Brain microvascular endothelial cell (primary cell): ENCODE data around the gene POU6F2.

Source experiments
- DNase-seq: peaks from one replicate; pipeline ENCODE4 v3.0.0-alpha.2; 2020
- H3K27ac ChIP-seq: fragments of 250-450 bp; sonication (Bioruptor Pico); 2 replicates; pipeline ENCODE4 v1.5.1; 2020; ENCODE audit warnings: mild to moderate bottlenecking, moderate library complexity
- H3K27me3 ChIP-seq: fragments of 250-450 bp; sonication (Bioruptor Pico); replicated peaks from 2 replicates; pipeline ENCODE4 v1.5.1; 2020; ENCODE audit warnings: mild to moderate bottlenecking
- H3K36me3 ChIP-seq: fragments of 250-450 bp; sonication (Bioruptor Pico); replicated peaks from 2 replicates; pipeline ENCODE4 v1.5.1; 2020; ENCODE audit warnings: mild to moderate bottlenecking
- H3K4me3 ChIP-seq: 2 replicates; pipeline ENCODE4 v1.5.1; 2011; ENCODE audit warnings: low read depth, mild to moderate bottlenecking, control low read depth, low read length, moderate library complexity
- CTCF ChIP-seq: IDR thresholded peaks from 2 replicates; pipeline ENCODE4 v1.5.1; 2011; ENCODE audit warnings: low read depth, mild to moderate bottlenecking, moderate library complexity, low read length, control low read depth, inconsistent platforms; ENCODE audit errors: missing control alignments
- in situ Hi-C: cut with HindIII; loops from 2 replicates; pipeline ENCODE4 v1.10.0; 2017; ENCODE audit warnings: low sequenced_read_pairs, low pct_ligation_motif_present

Gene POU6F2

GRCh38 chr7:39432807-39433416 is 455.2 kb downstream of the POU6F2 start:
- no peak overlapping the region for H3K4me3 ChIP-seq
- no peaks in the 10 kb centered on the region for H3K36me3 ChIP-seq
- TF ChIP-seq CTCF, result no peak
- no peak for DNase-seq
- in situ Hi-C loops, result no loop called here
- H3K27me3 ChIP-seq, result no peaks in the 10 kb centered on the region
- H3K27ac ChIP-seq, result no peak overlapping the region

- no peak overlapping the region for H3K27ac ChIP-seq
- DNase-seq, result no peak
- H3K4me3 ChIP-seq, result no peak overlapping the region
- no peaks in the 10 kb centered on the region for H3K36me3 ChIP-seq
- TF ChIP-seq CTCF, result no peak
- in situ Hi-C loops, result no loop called here
- no peaks in the 10 kb centered on the region for H3K27me3 ChIP-seq
Observed at GRCh38 chr7:39433550-39433949, 455.8 kb downstream of the POU6F2 start.

GRCh38 chr7:39434012-39434411 is 456.3 kb downstream of the POU6F2 start:
- in situ Hi-C loops, result no loop called here
- Histone ChIP-seq H3K27ac (no peak overlapping the region), H3K27me3 (no peaks in the 10 kb centered on the region), H3K4me3 (no peak overlapping the region), H3K36me3 (no peaks in the 10 kb centered on the region)
- no peak for TF ChIP-seq CTCF
- DNase-seq, result no peak

GRCh38 chr7:39446546-39446945 is 468.8 kb downstream of the POU6F2 start:
- no peak for DNase-seq
- no peaks in the 10 kb centered on the region for H3K36me3 ChIP-seq
- in situ Hi-C loops, result no loop called here
- no peak overlapping the region for H3K27ac ChIP-seq
- H3K4me3 ChIP-seq, result no peak overlapping the region
- no peaks in the 10 kb centered on the region for H3K27me3 ChIP-seq
- TF ChIP-seq CTCF, result no peak

- Histone ChIP-seq H3K36me3 (no peaks in the 10 kb centered on the region), H3K27me3 (no peaks in the 10 kb centered on the region), H3K4me3 (no peak overlapping the region), H3K27ac (no peak overlapping the region)
- DNase-seq, result no peak
- in situ Hi-C loops, result no loop called here
- no peak for TF ChIP-seq CTCF
Observed at GRCh38 chr7:39451901-39452300, 474.2 kb downstream of the POU6F2 start.

GRCh38 chr7:39453743-39454355 is 476.1 kb downstream of the POU6F2 start:
- Histone ChIP-seq H3K27ac (no peak overlapping the region), H3K27me3 (no peaks in the 10 kb centered on the region), H3K4me3 (no peak overlapping the region), H3K36me3 (no peaks in the 10 kb centered on the region)
- DNase-seq, result peak; percentile 65
- in situ Hi-C loops, result no loop called here
- TF ChIP-seq CTCF, result peak; percentile 94
